HPDE6-E6E7 (cell line): ENCODE data around the gene SLC34A3.

ENCODE experiments used
- DNase-seq: peaks from one replicate; pipeline ENCODE4 v3.0.0; 2011; ENCODE audit warnings: missing footprints; ENCODE audit errors: extremely low spot score

The SLC34A3 gene

GRCh38 chr9:137275588-137276472 lies 45.1 kb downstream of the SLC34A3 start:
- DNase-seq = no peak

DNA sequence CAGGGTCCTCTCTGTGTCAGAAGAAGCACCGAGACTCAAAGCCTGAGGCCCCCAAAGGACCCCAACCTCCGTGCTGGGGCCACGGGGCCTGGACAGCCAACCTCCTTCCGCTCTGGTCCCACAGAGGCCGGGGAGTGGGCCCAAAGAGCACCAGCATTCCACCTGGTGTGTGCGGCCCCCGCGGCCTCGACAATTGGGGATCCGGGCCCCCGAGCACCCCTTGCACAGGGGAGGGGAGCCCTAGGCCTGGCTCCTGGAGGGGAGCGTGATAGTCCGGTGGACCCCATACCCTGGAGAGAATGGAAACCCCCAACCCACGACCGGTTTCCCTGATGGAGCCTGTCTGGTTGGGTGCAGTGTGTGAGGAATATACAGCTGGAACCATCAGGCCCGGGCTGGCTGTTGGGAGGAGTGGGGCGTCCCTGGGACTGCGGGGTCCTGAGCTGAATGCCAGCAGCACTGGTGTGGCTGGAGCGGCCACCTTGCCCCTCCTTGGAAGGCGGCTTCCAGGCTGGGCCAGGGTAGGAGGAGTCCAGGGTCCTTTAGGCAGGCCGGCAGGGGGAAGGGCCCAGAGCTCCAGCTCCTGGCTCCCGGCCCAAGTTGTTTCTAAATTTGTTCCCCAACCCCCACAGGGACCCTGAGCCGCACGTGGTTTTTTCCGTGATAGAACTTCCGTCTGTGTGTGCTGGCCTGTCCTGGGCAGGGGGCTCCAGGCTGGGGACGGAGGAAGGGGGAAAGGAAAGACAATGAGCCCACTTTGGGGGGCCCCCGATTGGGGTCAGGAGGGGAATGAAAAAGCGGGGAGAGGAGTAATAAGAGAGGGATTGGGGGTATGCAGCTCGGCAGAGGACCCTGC lies 46.0 kb downstream of the SLC34A3 start:
- DNase-seq = no peak

GRCh38 chr9:137277329-137278041 lies 46.8 kb downstream of the SLC34A3 start, which contains the start of gene TOR4A:
TOR4A (plus strand) TSS chr9:137277726; CDS start chr9:137278690, 964 bp downstream.
- peak; percentile 94 for DNase-seq

DNA sequence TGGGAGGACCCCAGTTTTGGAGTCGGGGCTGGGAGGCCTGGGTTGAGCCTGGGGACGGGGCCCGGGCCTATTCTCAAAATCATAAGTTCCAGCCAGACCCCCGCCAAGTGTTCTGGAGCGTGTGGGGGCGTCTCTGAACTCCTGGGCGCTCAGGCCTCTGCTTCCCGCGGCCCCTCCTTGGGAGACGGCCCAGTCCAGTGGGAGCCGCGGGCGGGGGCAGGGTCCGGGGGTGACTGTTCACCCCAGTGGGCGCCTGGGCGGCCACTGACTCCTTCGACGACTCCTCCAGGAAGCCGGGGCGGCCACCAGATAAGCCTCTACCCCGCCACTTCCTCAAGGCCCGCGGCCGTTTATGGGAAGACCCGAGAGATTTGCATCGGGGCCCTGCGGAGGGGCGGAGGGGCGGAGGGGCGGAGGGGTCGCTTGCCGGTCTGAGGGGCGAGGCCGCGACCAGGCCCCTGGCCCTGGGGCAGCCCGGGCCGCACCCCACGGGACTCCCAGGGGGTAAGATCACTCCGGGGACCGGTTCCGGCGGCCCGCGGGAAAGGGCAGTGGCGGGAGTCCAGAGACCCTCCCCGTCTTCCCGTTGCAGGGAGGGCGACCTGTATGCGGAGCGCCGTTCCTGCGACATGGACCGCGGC lies 47.5 kb downstream of the SLC34A3 start:
- DNase-seq = no peak

DNA sequence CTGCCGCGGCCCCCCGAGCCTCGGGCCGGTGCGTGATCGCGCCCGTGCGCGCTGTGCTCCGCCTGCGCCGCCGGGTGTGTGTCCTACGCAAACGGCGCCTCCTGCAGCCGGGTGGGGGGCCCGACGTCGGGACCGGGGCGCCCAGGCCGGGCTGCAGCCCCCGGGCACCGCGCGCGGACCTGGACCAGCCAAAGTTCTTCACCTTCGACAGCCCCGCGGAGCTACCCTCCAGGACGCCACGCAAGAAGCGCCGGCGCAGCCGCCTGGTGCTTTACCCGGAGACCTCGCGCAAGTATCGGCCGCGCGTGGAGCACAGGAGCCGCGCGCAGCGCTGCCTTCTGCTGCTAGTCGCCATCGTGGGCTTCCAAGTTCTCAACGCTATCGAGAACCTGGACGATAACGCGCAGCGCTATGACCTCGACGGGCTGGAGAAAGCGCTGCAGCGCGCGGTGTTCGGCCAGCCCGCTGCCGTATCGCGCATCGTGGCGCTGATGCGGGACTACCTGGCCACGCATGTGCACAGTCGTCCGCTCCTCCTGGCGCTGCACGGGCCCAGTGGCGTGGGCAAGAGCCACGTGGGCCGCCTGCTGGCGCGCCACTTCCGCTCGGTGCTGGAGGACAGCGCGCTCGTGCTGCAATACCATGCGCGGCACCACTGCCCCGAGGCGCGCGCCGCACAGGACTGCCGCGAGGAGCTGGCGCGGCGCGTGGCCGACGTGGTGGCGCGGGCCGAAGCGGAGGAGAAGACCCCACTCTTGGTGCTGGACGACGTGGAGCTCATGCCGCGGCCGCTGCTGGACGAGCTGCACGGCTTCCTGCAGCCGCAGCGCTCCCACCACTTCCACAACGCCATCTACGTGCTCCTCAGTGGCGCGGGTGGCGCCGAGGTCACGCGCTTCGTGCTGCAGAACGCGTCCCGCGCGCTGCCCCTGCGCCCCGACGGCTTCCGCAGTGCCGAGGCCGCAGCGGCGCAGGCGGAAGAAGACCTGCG lies 48.3 kb downstream of the SLC34A3 start:
- DNase-seq = no peak

DNA sequence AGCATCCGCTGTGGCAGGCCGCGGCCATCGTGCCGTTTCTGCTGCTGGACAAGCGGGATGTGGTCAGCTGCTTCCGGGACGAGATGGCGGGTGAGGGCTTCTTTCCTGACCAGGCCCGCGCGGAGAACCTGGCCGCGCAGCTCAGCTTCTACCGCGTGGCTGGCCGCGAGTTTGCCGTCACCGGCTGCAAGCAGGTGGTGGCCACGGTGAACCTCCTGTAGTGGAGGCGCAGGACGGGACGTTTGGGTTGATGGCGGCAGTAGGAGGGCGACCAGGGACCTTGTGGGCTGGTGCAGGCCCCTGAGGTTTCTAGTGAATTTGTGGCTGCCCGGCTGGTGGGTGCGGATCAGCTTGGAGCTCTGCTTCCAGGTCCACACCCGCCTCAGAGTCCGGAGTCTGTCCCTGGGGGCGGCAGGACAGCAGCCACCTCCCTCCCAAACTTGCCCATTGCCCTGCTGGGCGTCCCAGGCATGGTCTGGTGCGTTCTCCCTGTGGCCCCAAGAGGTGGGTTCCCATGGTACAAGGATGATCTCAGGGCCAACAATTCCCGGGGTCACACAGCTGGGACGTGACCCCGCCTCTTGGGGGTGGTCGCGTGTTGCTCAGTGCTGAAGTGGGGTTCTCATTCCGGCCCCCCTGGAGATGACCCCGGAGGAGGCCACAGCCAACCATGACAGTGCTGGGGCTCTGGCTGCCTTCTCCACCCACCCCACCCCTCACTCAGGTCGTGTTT lies 49.2 kb downstream of the SLC34A3 start:
- DNase-seq = no peak

- DNase-seq = no peak
Measured at GRCh38 chr9:137280474-137281344, 50.0 kb downstream of the SLC34A3 start.

GRCh38 chr9:137281345-137282116 lies 50.8 kb downstream of the SLC34A3 start:
- no peak for DNase-seq
